ENCODE results near the gene PRDX2. TPM values are rescaled to one million over a fixed set of nuclear protein-coding genes. Genes with fewer than 3 reads are reported as not detected.

Gene PRDX2
- total and polyA plus RNA-seq, 8 donors = 186 to 267 (median 234) TPM

- H3K27ac ChIP-seq = no peak overlapping the region
- no peak overlapping the region for H3K4me3 ChIP-seq
- intact Hi-C loops (cut with DNase I) = no loop called here
- no peak for TF ChIP-seq CTCF (IDR thresholded peaks at IDR 0.05)
- ATAC-seq (no peak), DNase-seq (no peak)
- peaks cover 34 to 100% of the 10 kb centered on the region in 2 donors for H3K27me3 ChIP-seq
- peaks cover 0 to 23% of the 10 kb centered on the region in 2 donors for H3K4me1 ChIP-seq
- H3K36me3 ChIP-seq = no peaks in the 10 kb centered on the region
- no peaks in the 10 kb centered on the region for H3K9me3 ChIP-seq
Observed at GRCh38 chr19:12843328-12843727, 41.7 kb upstream of the PRDX2 start.

GRCh38 chr19:12842511-12842910, 40.9 kb upstream of the PRDX2 start:
- no peak for ATAC-seq
- H3K9me3 ChIP-seq = no peaks in the 10 kb centered on the region
- no peaks in the 10 kb centered on the region for H3K36me3 ChIP-seq
- H3K27ac ChIP-seq = no peak overlapping the region
- no peak for DNase-seq
- H3K27me3 ChIP-seq = peaks cover 41 to 100% of the 10 kb centered on the region in 2 donors
- H3K4me1 ChIP-seq = peaks cover 0 to 18% of the 10 kb centered on the region in 2 donors
- intact Hi-C loops (cut with DNase I) = no loop called here
- TF ChIP-seq CTCF (IDR thresholded peaks at IDR 0.05) = no peak
- H3K4me3 ChIP-seq = no peak overlapping the region

DNA sequence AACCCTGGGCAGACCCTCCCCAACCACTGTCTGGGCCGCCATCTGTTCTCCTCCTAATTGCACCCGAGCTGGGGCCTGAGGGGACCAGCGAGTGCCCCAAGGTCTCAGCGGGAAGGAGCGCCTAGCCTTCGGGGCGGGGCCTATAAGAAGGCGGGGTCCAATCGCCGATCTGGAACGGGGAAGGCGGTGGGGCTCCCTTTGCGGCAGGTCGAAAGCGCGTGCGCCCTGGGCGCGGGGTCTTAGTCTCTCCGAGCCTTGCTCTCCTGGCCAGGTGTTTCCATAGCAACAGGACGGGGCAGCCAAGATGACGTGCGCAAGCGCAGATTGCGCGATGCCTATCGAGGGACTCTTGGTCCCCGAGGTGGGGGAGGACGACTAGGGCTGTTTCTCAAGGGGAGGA, 39.5 kb upstream of the PRDX2 start:
- ATAC-seq (peak; percentile 10), DNase-seq (no peak)
- TF ChIP-seq CTCF (IDR thresholded peaks at IDR 0.05) = no peak
- Histone ChIP-seq H3K4me3 (peak overlapping the region in 1 of 2 donors; percentile 4), H3K9me3 (no peaks in the 10 kb centered on the region), H3K27me3 (peaks cover 55 to 100% of the 10 kb centered on the region in 2 donors), H3K4me1 (peaks cover 0 to 12% of the 10 kb centered on the region in 2 donors), H3K27ac (no peak overlapping the region), H3K36me3 (no peaks in the 10 kb centered on the region)
- intact Hi-C loops (cut with DNase I) = no loop called here

DNA sequence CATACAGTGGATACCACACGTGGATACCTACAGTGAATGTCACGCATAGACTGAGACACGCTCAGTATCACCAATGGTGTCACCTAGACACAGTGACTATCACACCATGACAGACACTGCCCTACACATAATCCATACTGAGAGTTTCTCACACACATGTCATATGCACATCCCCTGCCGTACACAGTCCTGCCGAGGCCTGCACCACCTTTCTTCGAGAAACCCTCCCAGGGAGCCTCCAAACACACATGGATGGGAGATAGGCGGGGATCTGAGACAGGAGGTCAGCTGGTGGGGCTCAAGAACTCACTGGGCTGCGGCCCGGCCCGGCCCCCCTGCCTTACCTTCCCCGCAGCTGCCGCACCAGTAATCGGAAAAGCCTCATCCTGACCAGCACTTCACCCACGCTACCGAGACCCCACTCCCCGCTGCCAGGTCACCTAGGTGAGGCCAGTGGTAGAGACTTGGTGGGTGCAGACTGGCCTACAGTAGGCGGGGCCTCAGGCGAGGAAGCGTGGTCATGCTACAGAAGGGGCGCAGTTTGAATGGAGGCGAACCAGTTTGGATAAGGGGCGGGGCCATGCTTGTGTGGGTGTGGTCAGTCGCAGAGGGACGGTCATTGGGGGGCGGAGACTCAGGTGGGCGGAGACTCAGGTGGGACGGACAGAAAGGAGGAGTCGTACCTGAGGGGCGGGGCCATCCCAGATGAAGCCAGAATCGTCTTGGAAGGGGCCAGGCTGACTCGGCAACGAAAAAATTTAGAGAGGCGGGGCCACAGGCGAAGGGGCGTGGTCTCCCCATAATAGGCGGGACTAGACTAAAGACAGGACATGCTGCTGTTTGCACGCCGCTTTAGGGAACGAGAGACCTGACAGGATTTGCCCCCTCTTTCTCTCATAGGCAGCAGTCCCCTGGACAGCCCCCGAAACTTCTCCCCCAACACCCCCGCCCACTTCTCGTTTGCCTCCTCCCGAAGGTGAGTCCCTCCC, 38.8 kb upstream of the PRDX2 start:
- intact Hi-C loops (cut with DNase I) = no loop called here
- H3K27me3 ChIP-seq = peaks cover 62 to 100% of the 10 kb centered on the region in 2 donors
- H3K9me3 ChIP-seq = no peaks in the 10 kb centered on the region
- peak overlapping the region in 1 of 2 donors; percentile 4 for H3K4me3 ChIP-seq
- ATAC-seq (peak; percentile 81), DNase-seq (peak in 2 of 4 donors; percentile 69 to 86)
- no peak for TF ChIP-seq CTCF (IDR thresholded peaks at IDR 0.05)
- no peak overlapping the region for H3K27ac ChIP-seq
- peaks cover 0 to 12% of the 10 kb centered on the region in 2 donors for H3K4me1 ChIP-seq
- no peaks in the 10 kb centered on the region for H3K36me3 ChIP-seq

Measured in left lung (tissue), 10 donors.